Activated CD4-positive, alpha-beta T cell treated with anti-CD3 and anti-CD28 coated beads, Interleukin-2, amount 50 U/mL, for 16 hours (primary cell): ENCODE measurements around the gene LLGL1.

ENCODE experiments used
- DNase-seq: peaks from one replicate; pipeline ENCODE4 v3.0.0-alpha.2; 2020

LLGL1 gene

GRCh38 chr17:18225121-18225641 lies at the start of gene LLGL1:
Gene LLGL1, plus strand, starts transcription at chr17:18225635. Its CDS starts 48 bp downstream, at chr17:18225683.
- DNase-seq: peak; percentile 96

DNA sequence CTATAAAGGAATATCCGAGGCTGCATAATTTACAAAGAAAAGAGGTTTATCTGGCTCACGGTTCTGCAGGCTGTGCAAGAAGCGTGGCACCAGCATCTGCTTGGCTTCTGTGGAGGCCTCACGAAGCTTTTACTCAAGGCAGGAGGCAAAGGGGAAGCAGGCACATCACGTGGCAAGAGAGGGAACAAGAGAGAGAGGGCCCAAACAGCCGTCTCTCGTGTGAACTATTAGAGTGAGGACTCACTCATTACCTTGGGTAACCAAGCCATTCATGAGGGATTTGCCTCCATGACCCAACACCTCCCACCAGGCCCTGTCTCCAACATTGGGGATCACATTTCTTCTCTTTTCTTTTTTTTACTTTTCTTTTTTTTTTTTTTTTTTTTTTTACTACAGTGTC lies 49.3 kb upstream of the LLGL1 start:
- no peak for DNase-seq

GRCh38 chr17:18177133-18177532 lies 48.3 kb upstream of the LLGL1 start:
- DNase-seq: no peak

- DNase-seq: no peak
Measured at GRCh38 chr17:18177722-18178121, 47.7 kb upstream of the LLGL1 start.

- no peak for DNase-seq
Measured at GRCh38 chr17:18179196-18179595, 46.2 kb upstream of the LLGL1 start.

GRCh38 chr17:18179804-18180203 lies 45.6 kb upstream of the LLGL1 start:
- no peak for DNase-seq

DNA sequence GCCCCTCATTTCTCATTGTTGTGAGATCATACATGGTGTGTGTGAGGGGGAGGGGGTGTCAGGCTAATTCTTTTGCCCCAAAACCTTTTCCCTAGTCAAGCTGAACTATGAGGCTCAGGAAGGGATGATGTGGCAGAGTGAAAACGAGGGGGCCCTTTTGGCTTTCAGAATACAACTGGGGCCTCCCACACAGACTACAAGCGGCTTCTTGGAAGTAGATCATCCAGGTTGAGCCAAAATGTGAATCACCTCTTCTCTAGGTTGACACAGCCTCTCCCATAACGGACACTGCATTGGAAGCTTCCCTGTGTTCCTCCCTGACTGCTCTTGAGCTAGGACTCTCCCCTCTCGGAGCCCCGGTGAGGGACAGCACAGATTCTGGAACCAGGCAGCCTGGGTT lies 44.1 kb upstream of the LLGL1 start:
- DNase-seq: peak; percentile 65

DNA sequence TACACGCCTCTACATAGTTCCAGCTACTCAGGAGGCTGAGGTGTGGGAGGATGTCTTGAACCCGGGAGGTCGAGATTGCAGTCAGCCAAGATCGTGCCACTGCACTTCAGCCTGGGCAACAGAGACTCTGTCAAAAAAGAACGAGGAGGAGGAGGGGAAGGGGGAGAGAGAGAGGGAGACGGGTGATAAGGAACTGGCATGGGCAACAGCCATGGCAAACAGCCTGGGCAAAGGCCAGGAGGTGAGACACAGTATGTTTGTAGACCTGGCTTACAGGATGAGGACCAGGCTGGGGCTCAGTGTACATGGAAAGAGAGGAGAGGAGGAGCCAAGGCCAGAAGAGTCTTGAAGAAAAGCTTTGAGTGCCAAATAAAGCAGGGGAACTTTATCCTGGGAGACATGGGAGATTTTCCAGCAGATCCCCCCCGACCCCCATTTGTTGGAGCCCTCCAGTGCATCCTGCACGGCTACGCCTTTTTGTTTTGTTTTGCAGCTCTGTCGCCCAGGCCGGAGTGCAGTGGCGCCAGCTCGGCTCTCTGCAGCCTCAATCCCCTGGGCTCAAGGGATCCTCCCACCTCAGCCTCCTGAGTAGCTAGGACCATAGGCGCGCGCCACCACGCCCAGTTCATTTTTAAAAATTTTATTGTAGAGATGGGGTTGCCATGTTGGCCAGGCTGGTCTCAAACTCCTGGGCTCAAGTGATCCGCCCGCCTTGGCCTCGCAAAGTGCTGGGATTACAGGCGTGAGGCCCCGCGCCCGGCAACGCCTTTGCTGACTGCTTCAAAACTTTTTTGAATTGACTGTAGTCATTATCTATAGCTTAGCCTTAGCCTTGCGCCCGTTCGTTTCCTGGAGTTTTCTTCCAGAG lies 43.1 kb upstream of the LLGL1 start:
- DNase-seq: no peak

DNA sequence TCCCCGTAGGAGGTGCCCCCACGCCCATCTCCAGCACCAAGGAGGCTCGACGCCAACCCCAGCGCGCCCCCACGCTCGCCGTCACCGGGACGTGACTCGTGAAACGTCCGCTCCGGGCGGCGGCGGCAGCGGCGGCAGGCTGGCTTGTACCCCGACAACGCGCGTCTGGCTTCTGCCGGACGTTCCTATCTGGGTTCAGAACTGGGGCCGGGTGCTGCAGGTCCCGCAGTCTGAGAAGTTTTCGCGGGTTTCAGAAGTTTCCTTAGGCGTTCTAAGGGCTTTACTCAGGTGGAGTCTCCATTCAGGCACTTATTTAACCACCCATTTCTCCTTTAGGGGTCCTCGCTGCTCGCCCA lies 42.5 kb upstream of the LLGL1 start:
- peak; percentile 88 for DNase-seq

- DNase-seq: peak; percentile 99
Measured at GRCh38 chr17:18183334-18184142, 41.9 kb upstream of the LLGL1 start, which contains the start of gene ALKBH5. Gene ALKBH5, plus strand, starts transcription at chr17:18183828. Its CDS starts 416 bp downstream, at chr17:18184244.

DNA sequence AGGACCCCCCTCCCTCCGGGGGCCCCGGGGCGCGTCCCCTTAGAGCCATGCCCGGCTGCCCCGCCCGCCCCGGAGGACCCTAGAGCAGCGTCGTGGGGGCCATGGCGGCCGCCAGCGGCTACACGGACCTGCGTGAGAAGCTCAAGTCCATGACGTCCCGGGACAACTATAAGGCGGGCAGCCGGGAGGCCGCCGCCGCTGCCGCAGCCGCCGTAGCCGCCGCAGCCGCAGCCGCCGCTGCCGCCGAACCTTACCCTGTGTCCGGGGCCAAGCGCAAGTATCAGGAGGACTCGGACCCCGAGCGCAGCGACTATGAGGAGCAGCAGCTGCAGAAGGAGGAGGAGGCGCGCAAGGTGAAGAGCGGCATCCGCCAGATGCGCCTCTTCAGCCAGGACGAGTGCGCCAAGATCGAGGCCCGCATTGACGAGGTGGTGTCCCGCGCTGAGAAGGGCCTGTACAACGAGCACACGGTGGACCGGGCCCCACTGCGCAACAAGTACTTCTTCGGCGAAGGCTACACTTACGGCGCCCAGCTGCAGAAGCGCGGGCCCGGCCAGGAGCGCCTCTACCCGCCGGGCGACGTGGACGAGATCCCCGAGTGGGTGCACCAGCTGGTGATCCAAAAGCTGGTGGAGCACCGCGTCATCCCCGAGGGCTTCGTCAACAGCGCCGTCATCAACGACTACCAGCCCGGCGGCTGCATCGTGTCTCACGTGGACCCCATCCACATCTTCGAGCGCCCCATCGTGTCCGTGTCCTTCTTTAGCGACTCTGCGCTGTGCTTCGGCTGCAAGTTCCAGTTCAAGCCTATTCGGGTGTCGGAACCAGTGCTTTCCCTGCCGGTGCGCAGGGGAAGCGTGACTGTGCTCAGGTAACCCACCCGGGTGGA lies 41.0 kb upstream of the LLGL1 start:
- DNase-seq: peak; percentile 63

DNA sequence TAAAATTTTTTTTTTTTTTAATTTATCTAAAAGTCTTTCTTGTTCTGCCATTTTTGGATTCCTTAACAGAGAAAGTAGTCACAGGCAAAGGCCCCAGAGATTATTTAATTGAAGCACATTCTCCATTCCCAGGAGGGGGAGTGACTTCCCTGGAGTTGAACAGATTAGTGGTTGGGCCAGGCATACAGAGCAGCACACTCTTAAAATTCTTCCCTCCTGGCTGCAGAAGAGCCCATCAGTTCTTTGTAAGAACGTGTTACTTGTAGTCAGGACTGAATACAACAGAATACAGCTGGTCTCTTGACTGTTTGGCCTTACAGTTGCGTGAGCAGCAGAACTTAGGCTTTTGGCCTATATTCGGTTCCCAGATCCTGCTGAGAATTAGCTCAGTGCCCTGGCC lies 40.0 kb upstream of the LLGL1 start:
- DNase-seq: no peak

DNA sequence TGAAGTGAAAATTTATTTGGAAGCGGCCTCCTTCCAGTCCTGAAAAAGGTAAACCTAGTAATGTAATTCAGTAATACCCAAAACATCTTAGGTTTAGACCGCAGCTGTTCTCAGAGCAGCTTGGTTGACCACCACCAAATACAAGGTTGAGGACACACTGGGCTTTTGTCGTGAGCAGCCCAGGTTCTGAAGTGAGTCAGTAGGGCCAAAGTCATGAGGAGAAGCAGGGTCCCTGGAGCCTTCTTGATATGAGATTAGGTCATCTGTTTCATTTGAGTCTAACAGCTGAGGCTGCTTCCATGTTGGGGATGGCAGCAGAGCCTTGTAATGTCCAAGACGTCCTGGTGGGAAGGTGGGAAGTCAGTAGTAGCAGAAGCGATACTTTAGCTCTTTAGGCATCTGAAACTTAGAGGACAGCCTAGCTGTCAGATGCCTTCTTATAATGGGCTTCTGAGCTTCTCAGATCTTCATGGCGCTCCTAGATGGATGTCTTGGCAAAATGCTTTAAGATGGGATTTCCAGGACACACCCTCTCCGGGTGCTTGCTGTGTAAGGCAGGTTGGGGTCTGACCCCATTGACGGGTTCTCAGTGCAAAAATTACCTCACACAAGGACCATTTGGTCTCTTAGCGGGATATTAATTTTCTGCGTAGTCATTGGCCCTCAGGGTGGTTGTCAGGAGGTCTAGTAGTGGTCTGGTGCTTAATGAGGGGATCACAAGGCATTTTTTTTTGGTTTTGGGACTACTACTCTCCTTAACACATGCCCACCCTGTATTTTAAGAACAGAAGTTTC lies 39.4 kb upstream of the LLGL1 start:
- DNase-seq: no peak

DNA sequence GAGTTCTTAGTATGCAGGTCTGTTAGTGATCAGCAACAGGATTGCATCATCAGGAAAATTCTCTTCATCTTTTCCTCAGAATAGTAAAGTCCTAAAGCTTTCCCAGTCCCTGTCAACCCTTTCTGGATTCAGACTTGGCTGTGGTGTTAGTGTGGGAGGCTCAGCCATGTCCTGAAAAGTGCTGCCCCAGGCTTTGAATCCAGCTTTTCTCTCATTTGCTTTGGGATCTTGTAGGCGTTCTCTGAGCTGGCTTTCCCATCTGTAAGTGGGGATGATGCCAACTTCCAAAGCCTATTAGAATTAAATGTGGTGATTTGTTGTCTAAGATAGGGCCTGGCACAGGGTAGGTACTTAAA lies 38.8 kb upstream of the LLGL1 start:
- DNase-seq: no peak

GRCh38 chr17:18187226-18187625 lies 38.2 kb upstream of the LLGL1 start:
- DNase-seq: no peak

- DNase-seq: peak; percentile 66
Measured at GRCh38 chr17:18187821-18188761, 37.3 kb upstream of the LLGL1 start.

DNA sequence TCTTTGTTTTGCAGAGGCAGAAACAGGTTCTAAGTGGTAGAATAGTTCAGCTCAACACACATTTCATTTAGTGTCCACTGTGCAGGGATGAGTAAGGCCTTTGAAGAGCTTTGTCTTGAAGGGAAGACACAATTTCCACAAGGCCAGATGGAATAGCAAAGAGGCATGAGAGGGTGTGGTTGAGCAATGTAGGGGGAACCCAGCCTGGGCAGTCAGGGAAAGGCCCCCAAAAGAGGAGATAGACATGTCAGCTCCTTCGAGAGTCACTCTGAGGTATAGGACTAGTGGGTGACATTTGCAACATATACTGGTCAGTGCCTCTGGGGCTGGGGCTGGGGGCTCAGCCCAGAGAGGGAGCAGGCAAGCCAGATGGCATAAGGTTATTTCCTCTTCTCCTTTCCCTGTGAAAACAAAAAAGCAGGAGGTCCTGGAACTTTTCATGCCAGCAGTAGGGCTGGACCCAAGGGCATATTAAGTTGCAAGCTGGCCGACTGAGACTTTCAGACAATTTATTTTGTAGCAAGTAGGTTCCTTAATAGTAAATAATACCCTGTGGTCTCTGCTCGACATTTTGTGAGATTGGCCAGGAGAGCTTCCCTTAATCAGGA lies 34.7 kb upstream of the LLGL1 start:
- DNase-seq: no peak

DNA sequence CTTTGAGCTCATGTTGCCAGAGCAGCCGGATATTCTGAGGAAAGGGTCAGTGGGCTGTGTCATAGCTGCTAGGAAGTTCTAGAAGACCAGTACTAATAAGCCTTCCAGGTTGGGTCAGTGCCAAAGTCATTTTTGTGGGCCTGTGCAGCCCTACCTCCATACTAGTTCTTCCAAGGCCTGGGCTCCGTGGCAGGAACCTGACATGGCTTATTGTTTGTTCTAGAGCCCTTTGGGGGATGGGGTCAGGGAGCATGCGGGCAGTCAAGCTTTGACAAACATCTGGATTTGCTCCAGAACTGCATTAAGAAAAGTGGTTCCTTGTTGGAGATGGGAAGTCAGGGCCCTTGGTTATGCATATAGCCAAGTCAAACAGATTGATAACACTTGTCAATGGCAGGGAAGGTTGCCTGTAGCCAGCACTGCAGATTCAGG lies 34.2 kb upstream of the LLGL1 start:
- no peak for DNase-seq

- DNase-seq: no peak
Measured at GRCh38 chr17:18191967-18192366, 33.5 kb upstream of the LLGL1 start.

- DNase-seq: no peak
Measured at GRCh38 chr17:18194394-18194793, 31.0 kb upstream of the LLGL1 start.
